Activated T-cell treated with anti-CD3 and anti-CD28 coated beads, Interleukin-2, amount 50 U/mL, for 48 hours (primary cell): ENCODE data around the gene TRAIP.
A peak's percentile ranks its signal among the peaks of the same experiment; 100 is the strongest.
"Not testable (repeated sequence)": the region's sequence is repeated elsewhere in the genome, so short reads cannot be mapped to it uniquely, and the experiment has no call there.

Experiments used
- DNase-seq, 2 experiments: peaks; one replicate each; pipeline ENCODE4 v3.0.0-alpha.2; 2020

Gene TRAIP

DNA sequence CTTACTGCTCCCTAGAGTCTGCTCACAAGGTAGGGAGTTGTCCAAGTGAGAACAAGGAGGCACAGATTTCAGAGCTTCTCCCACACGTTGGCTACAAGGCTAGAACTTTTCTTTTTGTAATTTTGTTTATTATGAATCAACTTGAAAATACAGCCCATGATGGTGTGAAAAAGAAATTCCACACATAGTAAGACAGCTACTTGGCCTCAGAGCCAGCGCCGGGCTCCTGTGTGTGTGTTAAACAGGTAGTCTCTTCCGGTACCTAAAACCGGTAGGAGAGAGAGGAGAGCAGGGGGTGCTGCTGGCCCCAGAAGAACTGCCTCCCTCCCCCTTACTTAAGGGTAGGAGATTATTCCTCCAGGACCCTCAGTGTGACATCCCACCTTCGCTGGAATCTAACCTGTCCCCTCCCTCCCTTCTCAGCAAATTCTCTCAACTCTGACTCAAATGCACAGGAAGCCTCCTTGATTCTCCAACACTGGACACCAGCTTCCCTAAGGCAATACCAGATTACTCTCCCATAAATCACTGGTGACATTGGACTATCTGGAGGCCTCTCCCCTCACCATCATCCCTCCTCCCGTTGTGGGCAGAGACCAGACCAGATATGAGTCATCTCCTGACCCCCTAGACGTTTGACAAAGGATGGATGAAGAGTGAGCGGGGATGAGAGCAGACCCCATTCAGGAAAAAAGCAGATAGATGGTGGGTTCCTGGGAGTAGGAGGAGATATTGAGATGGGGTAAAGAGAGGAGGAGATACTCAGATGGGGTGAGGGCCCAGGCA lies 65.5 kb downstream of the TRAIP start:
- DNase-seq, result no peak

DNA sequence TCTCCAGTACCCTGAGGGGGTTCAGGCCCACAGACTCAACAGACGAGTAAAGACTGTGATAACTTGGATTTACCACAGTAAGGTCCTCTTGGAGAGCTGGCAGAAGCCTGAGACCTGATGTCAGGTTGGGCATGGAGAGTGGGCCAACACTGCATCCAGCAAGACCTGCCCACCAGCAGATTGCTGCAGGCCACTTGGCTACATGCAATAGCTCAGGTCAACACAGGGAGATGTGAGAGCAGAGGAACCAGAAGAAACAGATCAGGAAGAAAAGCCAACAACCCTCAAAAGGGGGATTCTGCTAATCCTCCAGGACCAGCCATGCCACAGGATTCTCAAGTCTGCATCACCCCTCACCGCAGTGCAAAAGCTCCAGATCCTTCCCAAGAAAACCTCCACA lies 68.3 kb downstream of the TRAIP start:
- no peak for DNase-seq

DNA sequence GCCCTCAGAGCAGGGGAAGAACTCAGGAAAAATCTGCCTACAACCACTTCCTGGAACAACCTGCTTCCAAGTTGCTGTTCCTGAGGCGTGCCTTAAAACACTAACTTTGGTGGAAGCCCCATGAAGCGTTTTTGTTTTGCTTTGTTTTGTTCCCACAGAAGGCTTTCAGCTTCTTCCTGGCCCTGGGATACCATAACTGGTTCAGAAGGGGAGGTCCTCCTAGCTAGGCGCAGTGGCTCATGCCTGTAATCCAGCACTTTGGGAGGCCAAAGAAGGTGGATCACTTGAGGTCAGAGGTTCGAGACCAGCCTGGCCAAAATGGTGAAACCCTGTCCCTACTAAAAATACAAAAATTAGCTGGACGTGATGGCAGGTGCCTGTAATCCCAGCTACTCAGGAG lies 68.8 kb downstream of the TRAIP start:
- no peak for DNase-seq

DNA sequence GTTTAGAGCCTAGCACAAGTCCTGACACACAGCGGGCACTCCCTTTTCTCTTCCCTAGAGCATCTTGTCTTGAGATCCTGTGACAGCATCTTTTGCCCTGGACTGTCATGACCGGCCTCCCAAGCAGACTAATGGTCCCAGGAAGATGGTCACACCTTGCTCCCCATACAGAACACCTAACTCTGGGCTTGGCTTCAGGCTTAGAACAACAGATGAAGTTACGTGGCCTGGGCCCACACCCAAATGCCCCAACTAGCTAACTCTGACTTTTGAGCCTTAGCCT lies 69.2 kb downstream of the TRAIP start:
- peak in 1 of 2 experiments; percentile 36 for DNase-seq

- peak; percentile 99 to 100 for DNase-seq
These were observed 69.8 kb downstream of the TRAIP start, which contains the start of gene IP6K1 for GRCh38 chr3:49786357-49787181. TSS of gene IP6K1 (minus strand) at chr3:49786542. CDS start at chr3:49748040, 38,502 bp downstream.

DNA sequence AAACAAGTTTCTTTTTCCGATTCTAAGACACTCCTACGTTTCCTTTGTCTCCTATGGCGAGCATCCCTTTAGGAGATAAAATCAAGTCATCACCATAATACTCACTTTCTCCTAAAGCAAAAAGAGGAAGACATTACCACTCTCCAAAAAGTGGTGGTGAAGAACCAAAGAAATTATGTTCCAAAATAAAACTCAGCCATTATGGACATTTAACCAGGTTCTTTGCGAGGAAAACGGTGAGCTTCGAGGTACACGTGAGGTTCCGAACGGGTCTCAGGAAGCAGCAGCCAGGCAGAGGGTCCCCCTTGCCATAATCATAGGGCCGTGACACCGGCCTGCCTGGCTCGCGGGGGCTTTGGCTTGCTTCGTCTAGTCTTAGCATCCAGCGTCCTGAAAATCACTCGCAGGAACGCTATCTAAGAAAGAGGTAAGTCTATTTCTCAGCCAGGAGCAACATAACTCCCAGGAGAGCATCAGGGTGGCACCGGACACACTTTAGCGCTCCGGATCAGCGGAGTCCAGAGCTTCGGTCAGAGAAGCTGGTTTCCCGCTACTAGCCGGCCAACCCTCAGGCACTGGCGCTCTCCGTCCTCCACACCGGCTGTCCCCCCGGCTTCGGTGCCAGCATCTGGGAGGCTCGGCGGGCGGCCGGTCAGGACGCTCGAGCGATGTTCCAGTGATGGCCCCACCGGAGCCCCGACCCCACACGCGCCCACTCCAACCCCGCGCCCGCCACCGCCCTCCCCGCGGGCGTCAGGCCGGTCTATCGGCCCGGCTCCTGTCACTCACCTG lies 70.6 kb downstream of the TRAIP start:
- no peak for DNase-seq

DNA sequence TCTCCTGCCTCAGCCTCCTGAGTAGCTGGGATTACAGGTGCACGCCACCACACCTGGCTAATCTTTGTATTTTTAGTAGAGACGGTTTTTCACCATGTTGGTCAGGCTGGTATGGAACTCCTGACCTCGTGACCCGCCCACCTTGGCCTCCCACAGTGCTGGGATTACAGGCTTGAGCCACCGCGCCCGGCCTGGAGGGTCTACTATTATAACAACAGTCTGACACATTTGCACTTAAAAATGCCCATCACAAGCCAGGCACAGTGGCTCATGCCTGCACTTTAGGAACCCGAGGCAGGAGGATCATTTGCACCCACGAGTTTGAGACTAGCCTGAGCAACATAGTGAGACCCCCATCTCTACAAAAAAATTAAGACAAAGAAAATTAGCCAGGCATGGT lies 74.1 kb downstream of the TRAIP start:
- not testable (repeated sequence) for DNase-seq

DNA sequence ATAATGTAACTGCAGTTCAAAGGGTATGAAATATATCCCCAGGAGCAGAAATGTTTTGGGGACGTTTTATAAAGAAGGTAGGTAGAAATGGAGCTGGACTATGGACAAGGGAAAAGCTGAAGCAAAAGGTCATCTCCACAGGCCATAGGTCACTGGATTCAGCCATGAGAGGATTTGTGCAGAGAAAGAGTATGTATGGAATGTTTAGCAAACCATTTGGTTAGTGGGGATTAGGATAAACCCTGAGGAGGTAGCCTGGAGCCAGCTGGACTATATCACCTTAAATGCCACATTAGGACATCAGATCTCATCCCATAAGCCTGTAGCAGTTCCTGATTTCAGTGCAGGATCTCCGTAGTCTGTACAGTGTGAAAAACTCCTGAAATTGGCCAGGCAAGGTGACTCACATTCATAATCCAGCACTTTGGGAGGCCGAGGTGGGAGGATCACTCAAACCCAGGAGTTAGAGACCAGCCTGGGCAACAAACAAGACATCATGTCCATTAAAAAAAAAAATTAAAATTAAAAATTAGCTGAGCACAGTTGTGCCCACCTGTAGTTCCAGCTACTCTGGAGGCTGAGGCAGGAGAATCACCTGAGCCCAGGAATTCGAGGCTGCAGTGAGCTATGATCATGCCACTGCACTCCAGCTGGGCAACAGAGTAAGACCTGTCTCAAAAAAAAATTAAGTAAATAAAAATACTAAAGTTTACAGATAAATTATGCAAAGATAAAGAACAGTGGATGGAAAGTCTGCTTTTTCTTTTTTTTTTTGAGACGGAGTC lies 74.8 kb downstream of the TRAIP start:
- no peak for DNase-seq

- not testable (repeated sequence) for DNase-seq
These were observed 75.4 kb downstream of the TRAIP start for GRCh38 chr3:49780975-49781365.

DNA sequence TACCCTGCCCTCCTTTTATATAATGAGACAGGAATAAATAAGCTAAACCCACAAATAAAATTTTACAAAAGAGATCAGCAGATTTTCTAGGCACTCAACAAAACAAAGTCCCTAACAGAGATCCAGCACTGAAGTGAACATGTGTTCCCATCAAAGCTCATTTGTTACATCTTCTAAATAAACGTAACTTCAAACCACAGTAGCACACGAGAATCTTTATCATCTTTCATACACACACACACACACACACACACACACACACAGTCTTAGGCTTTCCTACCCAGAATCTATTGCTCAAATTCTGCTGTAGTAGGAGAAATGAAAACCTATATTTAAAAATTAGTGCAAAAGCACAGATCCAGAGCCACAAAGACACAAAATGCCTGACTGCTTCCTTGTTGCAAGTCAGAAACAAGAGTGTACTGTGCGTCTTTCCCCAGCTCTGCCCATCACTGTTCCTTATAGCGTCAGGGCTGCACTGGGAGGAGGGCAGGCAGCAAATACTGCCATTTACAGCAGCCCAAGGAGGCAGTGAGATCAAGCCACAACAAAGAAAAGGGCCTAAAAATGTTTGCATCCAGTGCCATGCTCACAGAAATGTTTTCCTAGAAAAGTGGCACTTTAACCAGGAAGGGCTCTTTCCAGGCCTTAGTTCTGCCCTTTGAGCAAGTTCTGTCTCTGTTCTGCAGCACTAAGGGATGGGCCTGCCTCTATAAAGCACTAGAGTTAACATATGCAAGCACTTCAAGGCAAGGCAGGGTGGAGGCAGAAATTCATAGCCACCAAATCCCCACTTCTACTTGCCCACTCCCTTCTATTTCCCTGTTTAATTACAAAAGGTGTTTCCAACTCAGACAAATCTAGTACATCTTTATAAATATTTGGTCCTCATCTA lies 76.0 kb downstream of the TRAIP start:
- no peak for DNase-seq

- no peak for DNase-seq
These were observed 76.8 kb downstream of the TRAIP start for GRCh38 chr3:49779358-49780079.
